Measurements from ENCODE around the gene RNF223.
"Not testable (repeated sequence)": the region's sequence is repeated elsewhere in the genome, so short reads cannot be mapped to it uniquely, and the experiment has no call there.

DNA sequence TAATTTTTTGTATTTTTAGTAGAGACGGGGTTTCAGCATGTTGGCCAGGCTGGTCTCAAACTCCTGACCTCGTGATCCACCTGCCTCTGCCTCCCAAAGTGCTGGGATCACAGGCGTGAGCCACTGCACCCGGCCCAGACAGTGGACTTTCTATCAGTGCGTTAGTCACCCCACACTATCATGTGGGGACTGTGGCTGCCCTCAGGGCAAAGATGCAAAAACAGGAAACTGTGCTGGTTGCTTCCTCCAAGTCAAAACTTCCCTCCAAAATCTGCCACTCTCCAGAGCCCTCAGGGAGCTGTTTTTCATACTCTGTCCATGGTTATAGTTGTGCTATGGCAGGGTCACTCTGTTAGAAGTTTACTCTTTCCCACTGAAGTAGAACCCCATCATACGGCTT is 30.0 kb upstream of the RNF223 start:
- TF ChIP-seq, protein P1, sequence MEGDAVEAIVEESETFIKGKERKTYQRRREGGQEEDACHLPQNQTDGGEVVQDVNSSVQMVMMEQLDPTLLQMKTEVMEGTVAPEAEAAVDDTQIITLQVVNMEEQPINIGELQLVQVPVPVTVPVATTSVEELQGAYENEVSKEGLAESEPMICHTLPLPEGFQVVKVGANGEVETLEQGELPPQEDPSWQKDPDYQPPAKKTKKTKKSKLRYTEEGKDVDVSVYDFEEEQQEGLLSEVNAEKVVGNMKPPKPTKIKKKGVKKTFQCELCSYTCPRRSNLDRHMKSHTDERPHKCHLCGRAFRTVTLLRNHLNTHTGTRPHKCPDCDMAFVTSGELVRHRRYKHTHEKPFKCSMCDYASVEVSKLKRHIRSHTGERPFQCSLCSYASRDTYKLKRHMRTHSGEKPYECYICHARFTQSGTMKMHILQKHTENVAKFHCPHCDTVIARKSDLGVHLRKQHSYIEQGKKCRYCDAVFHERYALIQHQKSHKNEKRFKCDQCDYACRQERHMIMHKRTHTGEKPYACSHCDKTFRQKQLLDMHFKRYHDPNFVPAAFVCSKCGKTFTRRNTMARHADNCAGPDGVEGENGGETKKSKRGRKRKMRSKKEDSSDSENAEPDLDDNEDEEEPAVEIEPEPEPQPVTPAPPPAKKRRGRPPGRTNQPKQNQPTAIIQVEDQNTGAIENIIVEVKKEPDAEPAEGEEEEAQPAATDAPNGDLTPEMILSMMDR (IDR thresholded peaks at IDR 0.05; ENCODE audit: low read length), result not testable (repeated sequence)
- TF ChIP-seq EZH2 (optimal IDR thresholded peaks at IDR 0.05; ENCODE audit: low read depth, low read length); EZH2phosphoT487 (IDR thresholded peaks at IDR 0.05; ENCODE audit: low read length): not testable (repeated sequence)

All from MM.1S (cell line).